ENCODE measurements around the gene SDC4. TPM values are rescaled to one million over a fixed set of nuclear protein-coding genes. Genes with fewer than 3 reads are reported as not detected.
A peak's percentile ranks its signal among the peaks of the same experiment; 100 is the strongest.

Gene SDC4
- total and polyA plus RNA-seq, 4 experiments from 2014 or later, result 1.2 to 3.9 (median 3.1) TPM

DNA sequence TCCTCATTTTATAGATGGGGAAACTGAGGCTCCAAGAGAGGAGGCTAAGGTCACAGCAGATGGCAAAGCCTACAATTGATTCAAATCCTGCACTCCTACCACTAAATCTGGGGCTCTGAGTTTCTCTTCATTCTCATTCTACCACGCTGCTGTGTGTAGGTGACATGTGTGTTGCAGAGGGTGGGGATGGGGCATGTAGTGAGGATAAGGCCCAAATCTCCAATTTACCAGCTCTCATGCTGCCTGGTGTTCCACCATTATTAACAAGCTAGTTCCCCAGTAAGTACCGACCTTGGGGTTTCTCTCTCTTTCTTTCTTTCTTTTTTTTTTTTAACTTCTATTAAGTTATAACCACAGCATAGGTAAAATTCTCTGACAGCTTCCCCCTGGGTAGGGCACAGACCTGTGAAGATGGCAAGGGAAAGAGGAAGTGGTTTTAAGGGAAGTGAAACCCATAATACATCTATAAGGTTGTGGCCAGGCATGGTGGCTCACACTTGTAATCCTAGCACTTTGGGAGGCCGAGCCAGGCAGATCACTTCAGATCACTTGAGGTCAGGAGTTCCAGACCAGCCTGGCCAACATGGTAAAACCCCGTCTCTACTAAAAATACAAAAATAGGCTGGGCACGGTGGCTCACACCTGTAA lies 27.2 kb downstream of the SDC4 start:
- Mint-ChIP-seq H3K4me1 (peaks cover 13 to 38% (median 22%) of the 10 kb centered on the region in 4 donors), H3K36me3 (peaks cover 0 to 1% of the 10 kb centered on the region in 2 donors), H3K9me3 (no peaks in the 10 kb centered on the region), H3K27me3 (peaks cover 0 to 4% of the 10 kb centered on the region in 2 donors), H3K27ac (peak overlapping the region; percentile 50 to 91 (median 84)), H3K4me3 (peak overlapping the region in 7 of 8 donors; percentile 7 to 70 (median 36))
- no peak overlapping the region for H3K4me3 ChIP-seq (ENCODE audit: low read length in 2 of 2)
- no peaks in the 10 kb centered on the region for H3K36me3 ChIP-seq (ENCODE audit: insufficient read depth, low read length)
- H3K9me3 ChIP-seq (ENCODE audit: control insufficient read depth in 1 of 2, low read length in 2 of 2), result no peaks in the 10 kb centered on the region
- peaks cover 29% of the 10 kb centered on the region for H3K4me1 ChIP-seq (ENCODE audit: insufficient read depth, low read length)
- no peak overlapping the region for H3K27ac ChIP-seq (ENCODE audit: low read depth, low read length)
- ChIA-PET CTCF (ENCODE audit: partially characterized antibody) (interaction anchor here (0.7 to 7.9 kb wide), 15 partner anchors 29 to 457 kb away, joined by 3 to 126 read pairs (median 7); partner anchors contain the start of genes SYS1 and TP53TG5), POLR2A (ENCODE audit: partially characterized antibody) (interaction anchor here (0.9 to 3.8 kb wide), 5 partner anchors 42 to 131 kb away, joined by 3 to 16 read pairs (median 9); partner anchors contain the start of genes PIGT and SYS1)
- H3K27me3 ChIP-seq (ENCODE audit: insufficient read depth, low read length), result no peaks in the 10 kb centered on the region
- peak in 4 of 5 donors; percentile 30 to 43 (median 40) for DNase-seq
- intact Hi-C loops (cut with micrococcal nuclease), result no loop called here

DNA sequence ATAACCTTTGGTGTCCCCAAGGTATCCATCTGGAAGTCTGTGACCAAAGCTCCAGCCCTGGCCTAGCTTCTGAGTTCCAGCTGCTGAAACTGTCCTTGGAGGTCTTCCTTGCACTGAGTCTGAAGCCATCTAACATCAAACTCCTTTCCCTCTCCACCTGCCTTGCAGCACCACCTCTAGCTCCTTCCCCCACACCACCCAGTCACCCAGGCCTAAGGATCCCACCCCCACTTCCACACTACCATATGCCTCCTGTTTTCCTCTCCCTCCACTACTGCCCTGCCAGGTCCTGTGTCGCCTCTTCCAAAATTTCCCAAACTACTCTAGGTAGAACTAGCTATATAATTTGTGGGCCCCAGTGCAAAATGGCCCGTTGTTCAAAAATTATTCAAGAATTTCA lies 29.3 kb downstream of the SDC4 start:
- Mint-ChIP-seq H3K9me3 (no peaks in the 10 kb centered on the region), H3K27me3 (peaks cover 6 to 9% of the 10 kb centered on the region in 2 donors), H3K36me3 (no peaks in the 10 kb centered on the region), H3K4me3 (peak overlapping the region in 3 of 8 donors; percentile 1 to 11 (median 2)), H3K4me1 (peaks cover 14 to 38% (median 22%) of the 10 kb centered on the region in 4 donors), H3K27ac (peak overlapping the region in 2 of 7 donors; percentile 40 to 44)
- ChIA-PET POLR2A (ENCODE audit: partially characterized antibody) (interaction anchor here (1.0 to 3.8 kb wide), 3 partner anchors 44 to 452 kb away, joined by 4 to 16 read pairs (median 8); partner anchors contain the start of gene SYS1), CTCF (ENCODE audit: partially characterized antibody) (interaction anchor here (0.6 to 7.9 kb wide), 33 partner anchors 8 to 460 kb away, joined by 3 to 126 read pairs (median 5); partner anchors contain the start of gene SYS1)
- Histone ChIP-seq H3K36me3 (ENCODE audit: insufficient read depth, low read length) (no peaks in the 10 kb centered on the region), H3K27me3 (ENCODE audit: insufficient read depth, low read length) (no peaks in the 10 kb centered on the region), H3K9me3 (ENCODE audit: control insufficient read depth in 1 of 2, low read length in 2 of 2) (no peaks in the 10 kb centered on the region), H3K27ac (ENCODE audit: low read depth, low read length) (no peak overlapping the region), H3K4me3 (ENCODE audit: low read length in 2 of 2) (no peak overlapping the region), H3K4me1 (ENCODE audit: insufficient read depth, low read length) (peaks cover 29% of the 10 kb centered on the region)
- DNase-seq, result no peak
- intact Hi-C loops (cut with micrococcal nuclease), result loop anchor here (1.0 kb wide), 3 partner anchors 44 to 131 kb away; partner anchors contain the start of gene SYS1

DNA sequence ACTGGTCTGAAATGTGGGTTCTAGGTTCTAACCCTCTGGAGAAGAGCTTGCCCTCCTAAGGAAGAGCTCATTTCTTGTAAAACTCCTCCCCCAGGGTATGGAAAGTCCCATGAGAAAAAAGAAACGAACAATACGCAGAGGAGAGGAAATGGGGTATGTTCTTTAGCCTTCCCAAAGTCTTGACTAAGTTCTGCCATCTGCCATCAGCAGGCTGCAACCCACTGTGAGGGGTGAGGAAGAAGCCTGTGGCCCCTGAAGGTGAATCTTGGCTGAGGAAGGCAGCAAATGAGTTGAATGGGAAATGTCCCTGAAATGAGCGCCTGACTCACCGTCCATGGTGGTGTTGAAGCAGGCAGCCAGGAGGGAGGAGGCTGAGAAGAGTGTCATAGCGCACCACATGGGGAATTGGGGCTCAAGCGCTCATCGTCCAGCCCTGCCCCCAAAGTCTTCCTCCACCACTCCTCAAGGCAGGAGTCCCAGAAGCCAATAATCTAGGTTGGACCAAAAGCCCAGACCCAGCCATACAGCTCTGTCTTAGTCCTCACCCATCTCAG lies 29.8 kb downstream of the SDC4 start:
- H3K36me3 Mint-ChIP-seq, result no peaks in the 10 kb centered on the region
- no peak for DNase-seq
- Histone ChIP-seq H3K27ac (ENCODE audit: low read depth, low read length) (no peak overlapping the region), H3K4me3 (ENCODE audit: low read length in 2 of 2) (no peak overlapping the region), H3K27me3 (ENCODE audit: insufficient read depth, low read length) (no peaks in the 10 kb centered on the region), H3K9me3 (ENCODE audit: control insufficient read depth in 1 of 2, low read length in 2 of 2) (no peaks in the 10 kb centered on the region), H3K4me1 (ENCODE audit: insufficient read depth, low read length) (peaks cover 29% of the 10 kb centered on the region), H3K36me3 (ENCODE audit: insufficient read depth, low read length) (no peaks in the 10 kb centered on the region)
- H3K4me3 Mint-ChIP-seq, result no peak overlapping the region
- H3K27ac Mint-ChIP-seq, result peak overlapping the region in 1 of 7 donors; percentile 44
- intact Hi-C loops (cut with micrococcal nuclease), result no loop called here
- H3K9me3 Mint-ChIP-seq, result no peaks in the 10 kb centered on the region
- peaks cover 6 to 14% of the 10 kb centered on the region in 2 donors for H3K27me3 Mint-ChIP-seq
- CTCF ChIA-PET (ENCODE audit: partially characterized antibody), result interaction anchor here (0.7 to 7.9 kb wide), 33 partner anchors 9 to 461 kb away, joined by 3 to 126 read pairs (median 5); partner anchors contain the start of genes SDC4 and SYS1
- POLR2A ChIA-PET (ENCODE audit: partially characterized antibody), result interaction anchor here (1.7 to 3.8 kb wide), 2 partner anchors 44 to 55 kb away, joined by 8 to 16 read pairs; partner anchors contain the start of gene SYS1
- peaks cover 14 to 38% (median 22%) of the 10 kb centered on the region in 4 donors for H3K4me1 Mint-ChIP-seq

DNA sequence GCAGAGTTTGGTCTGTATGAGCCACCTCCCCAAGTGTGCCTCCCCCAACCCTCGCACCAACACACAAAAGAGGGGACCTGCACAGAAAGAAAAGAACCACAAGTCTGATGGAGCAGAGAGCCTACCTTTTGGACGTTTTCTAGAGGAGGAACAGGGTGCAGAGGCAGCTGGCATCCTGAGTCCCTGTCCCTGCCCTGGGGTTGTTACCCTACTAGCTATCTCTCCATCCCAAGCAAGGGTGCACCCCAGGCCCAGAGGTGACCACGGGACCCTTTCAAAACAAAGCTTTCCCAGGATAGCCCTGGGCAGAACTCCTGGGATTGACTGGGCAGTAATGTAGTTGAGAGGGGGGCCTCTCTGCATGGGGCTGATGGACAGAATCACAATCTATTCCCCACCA lies 30.4 kb downstream of the SDC4 start:
- Histone ChIP-seq H3K36me3 (ENCODE audit: insufficient read depth, low read length) (no peaks in the 10 kb centered on the region), H3K27ac (ENCODE audit: low read depth, low read length) (no peak overlapping the region), H3K9me3 (ENCODE audit: control insufficient read depth in 1 of 2, low read length in 2 of 2) (no peaks in the 10 kb centered on the region), H3K27me3 (ENCODE audit: insufficient read depth, low read length) (no peaks in the 10 kb centered on the region), H3K4me1 (ENCODE audit: insufficient read depth, low read length) (peaks cover 29% of the 10 kb centered on the region), H3K4me3 (ENCODE audit: low read length in 2 of 2) (no peak overlapping the region)
- DNase-seq, result no peak
- CTCF ChIA-PET (ENCODE audit: partially characterized antibody), result interaction anchor here (0.9 to 7.9 kb wide), 13 partner anchors 9 to 452 kb away, joined by 3 to 126 read pairs (median 13); partner anchors contain the start of genes SDC4 and SYS1
- Mint-ChIP-seq H3K4me3 (no peak overlapping the region), H3K27ac (no peak overlapping the region), H3K36me3 (no peaks in the 10 kb centered on the region), H3K9me3 (no peaks in the 10 kb centered on the region), H3K27me3 (peaks cover 6 to 16% of the 10 kb centered on the region in 2 donors), H3K4me1 (peaks cover 14 to 38% (median 22%) of the 10 kb centered on the region in 4 donors)
- POLR2A ChIA-PET (ENCODE audit: partially characterized antibody), result interaction anchor here (1.7 kb wide), 1 partner anchor 45 kb away, joined by 8 read pairs; the partner anchor contains the start of gene SYS1
- intact Hi-C loops (cut with micrococcal nuclease), result no loop called here

DNA sequence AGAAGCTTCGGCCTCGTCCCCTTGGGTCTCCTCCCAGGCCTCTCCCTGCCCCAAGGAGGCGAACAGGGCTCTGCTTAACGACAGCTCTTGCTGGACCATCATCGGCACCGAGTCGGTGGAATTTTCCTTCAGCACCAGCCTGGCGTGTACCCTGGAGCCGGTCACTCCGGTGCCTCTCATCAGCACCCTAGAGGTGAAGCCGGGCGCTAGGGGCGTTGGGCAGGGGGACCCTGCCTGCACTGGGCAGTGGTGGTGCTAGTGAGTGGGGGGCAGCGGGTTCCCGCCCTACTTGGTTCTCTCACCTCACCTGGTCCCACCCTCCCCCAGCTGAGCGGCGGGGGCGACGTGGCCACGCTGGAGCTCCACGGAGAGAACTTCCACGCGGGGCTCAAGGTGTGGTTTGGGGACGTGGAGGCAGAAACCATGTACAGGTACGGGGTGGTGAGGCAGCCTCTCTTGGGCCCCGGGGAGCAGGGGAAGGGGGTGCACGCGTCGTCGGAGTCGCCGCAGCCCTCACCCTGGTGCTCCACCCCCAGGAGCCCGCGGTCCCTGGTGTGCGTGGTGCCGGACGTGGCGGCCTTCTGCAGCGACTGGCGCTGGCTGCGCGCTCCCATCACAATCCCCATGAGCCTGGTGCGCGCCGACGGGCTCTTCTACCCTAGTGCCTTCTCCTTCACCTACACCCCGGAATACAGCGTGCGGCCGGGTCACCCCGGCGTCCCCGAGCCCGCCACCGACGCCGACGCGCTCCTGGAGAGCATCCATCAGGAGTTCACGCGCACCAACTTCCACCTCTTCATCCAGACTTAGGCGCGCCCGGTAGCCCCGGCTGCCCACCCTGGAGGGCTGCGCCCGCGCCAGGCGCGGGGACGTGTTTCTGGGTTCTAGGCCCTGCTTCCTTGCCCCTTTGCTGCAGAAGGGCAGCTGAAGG lies 31.8 kb downstream of the SDC4 start:
- no peak overlapping the region for H3K4me3 ChIP-seq (ENCODE audit: low read length in 2 of 2)
- intact Hi-C loops (cut with micrococcal nuclease), result no loop called here
- Mint-ChIP-seq H3K9me3 (no peaks in the 10 kb centered on the region), H3K4me1 (peaks cover 14 to 34% (median 20%) of the 10 kb centered on the region in 4 donors), H3K36me3 (no peaks in the 10 kb centered on the region), H3K27me3 (peaks cover 11 to 21% of the 10 kb centered on the region in 2 donors), H3K4me3 (no peak overlapping the region), H3K27ac (no peak overlapping the region)
- CTCF ChIA-PET (ENCODE audit: partially characterized antibody), result interaction anchor here (0.6 to 7.9 kb wide), 9 partner anchors 11 to 458 kb away, joined by 3 to 126 read pairs (median 58); partner anchors contain the start of gene SYS1
- no peak overlapping the region for H3K27ac ChIP-seq (ENCODE audit: low read depth, low read length)
- no peaks in the 10 kb centered on the region for H3K9me3 ChIP-seq (ENCODE audit: control insufficient read depth in 1 of 2, low read length in 2 of 2)
- H3K4me1 ChIP-seq (ENCODE audit: insufficient read depth, low read length), result peaks cover 29% of the 10 kb centered on the region
- no peaks in the 10 kb centered on the region for H3K27me3 ChIP-seq (ENCODE audit: insufficient read depth, low read length)
- DNase-seq, result no peak
- POLR2A ChIA-PET (ENCODE audit: partially characterized antibody), result no interaction called here
- H3K36me3 ChIP-seq (ENCODE audit: insufficient read depth, low read length), result no peaks in the 10 kb centered on the region

DNA sequence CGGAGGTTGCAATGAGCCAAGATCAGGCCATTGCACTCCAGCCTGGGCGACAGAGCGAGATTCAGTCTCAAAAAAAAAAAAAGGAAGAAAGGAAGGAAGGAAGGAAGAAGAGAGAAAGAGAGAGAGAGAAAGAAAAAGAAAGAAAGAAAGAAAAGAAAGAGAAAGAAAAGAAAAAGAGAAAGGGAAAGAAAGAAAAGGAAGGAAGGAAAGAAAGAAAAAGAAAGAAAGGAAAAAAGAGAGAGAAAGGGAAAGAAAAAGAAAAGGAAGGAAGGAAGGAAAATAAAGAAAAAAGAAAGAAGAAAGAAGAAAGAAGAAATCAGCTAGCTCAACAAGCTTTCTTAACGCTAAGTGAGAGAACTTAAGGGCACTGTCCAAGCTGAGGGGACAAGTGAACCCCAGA lies 32.6 kb downstream of the SDC4 start:
- peaks cover 23% of the 10 kb centered on the region for H3K4me1 ChIP-seq (ENCODE audit: insufficient read depth, low read length)
- H3K27ac Mint-ChIP-seq, result no peak overlapping the region
- peaks cover 16 to 26% of the 10 kb centered on the region in 2 donors for H3K27me3 Mint-ChIP-seq
- ChIA-PET CTCF (ENCODE audit: partially characterized antibody) (interaction anchor here (0.6 to 6.8 kb wide), 4 partner anchors 46 to 459 kb away, joined by 3 to 78 read pairs (median 12); partner anchors contain the start of gene SYS1), POLR2A (ENCODE audit: partially characterized antibody) (no interaction called here)
- H3K36me3 ChIP-seq (ENCODE audit: insufficient read depth, low read length), result no peaks in the 10 kb centered on the region
- H3K4me3 ChIP-seq (ENCODE audit: low read length in 2 of 2), result no peak overlapping the region
- no peaks in the 10 kb centered on the region for H3K27me3 ChIP-seq (ENCODE audit: insufficient read depth, low read length)
- no peaks in the 10 kb centered on the region for H3K36me3 Mint-ChIP-seq
- no peaks in the 10 kb centered on the region for H3K9me3 Mint-ChIP-seq
- peaks cover 13 to 32% (median 19%) of the 10 kb centered on the region in 4 donors for H3K4me1 Mint-ChIP-seq
- H3K27ac ChIP-seq (ENCODE audit: low read depth, low read length), result no peak overlapping the region
- DNase-seq, result no peak
- H3K4me3 Mint-ChIP-seq, result peak overlapping the region in 2 of 8 donors; percentile 43 to 58
- intact Hi-C loops (cut with micrococcal nuclease), result no loop called here
- H3K9me3 ChIP-seq (ENCODE audit: control insufficient read depth in 1 of 2, low read length in 2 of 2), result no peaks in the 10 kb centered on the region
